ENCODE data around the gene ANKRD11. TPM values are rescaled to one million over a fixed set of nuclear protein-coding genes. Genes with fewer than 3 reads are reported as not detected.
"Not testable (repeated sequence)": the region's sequence is repeated elsewhere in the genome, so short reads cannot be mapped to it uniquely, and the experiment has no call there.

The ANKRD11 gene
- total RNA-seq, 2 experiments from 2014 or later = 184 to 235 TPM

DNA sequence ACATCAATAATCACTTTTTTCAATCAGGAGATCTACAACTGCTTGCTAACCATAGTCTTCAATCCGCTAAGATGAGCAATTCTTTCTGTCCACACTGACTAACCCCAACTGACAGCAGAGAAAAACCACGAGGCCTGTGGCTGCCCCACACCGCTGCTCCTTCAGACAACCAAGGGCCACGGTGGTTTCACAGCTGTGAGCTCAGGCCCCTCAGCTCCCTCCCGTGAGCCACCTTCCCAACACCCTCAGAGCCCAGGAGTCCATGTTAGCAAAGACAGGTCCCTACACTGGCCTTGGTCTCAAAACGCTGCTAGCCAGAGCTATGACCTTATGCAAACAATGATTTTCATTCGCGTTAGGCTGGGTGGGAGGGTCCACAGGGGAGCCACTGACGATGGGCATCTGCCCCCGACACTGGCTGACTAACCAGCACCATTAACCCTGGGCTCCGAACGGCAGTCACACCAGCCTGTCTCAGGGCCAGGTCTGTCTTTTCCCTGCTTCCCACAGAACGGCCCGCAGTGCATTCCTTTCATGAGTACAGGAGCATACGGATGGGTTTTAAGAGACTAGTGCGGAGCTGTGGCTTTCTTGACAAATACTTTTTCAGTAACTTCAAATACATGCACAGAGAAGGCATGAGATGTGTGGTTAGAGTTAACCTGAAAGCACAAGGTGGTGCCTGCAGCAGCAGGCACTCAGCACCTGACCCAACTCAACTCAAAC, 67.3 kb downstream of the ANKRD11 start:
- ATAC-seq = peak; percentile 79
- DNase-seq = peak; percentile 89
- Mint-ChIP-seq H3K27me3 (no peaks in the 10 kb centered on the region), H3K9me3 (ENCODE audit: low read depth) (no peaks in the 10 kb centered on the region), H3K36me3 (peaks cover 44% of the 10 kb centered on the region), H3K27ac (peak overlapping the region; percentile 84), H3K4me1 (peaks cover 78% of the 10 kb centered on the region), H3K4me3 (peak overlapping the region; percentile 46)
- CTCF ChIA-PET = interaction anchor here (1.0 to 1.6 kb wide), 6 partner anchors 9 to 86 kb away, joined by 3 to 4 read pairs (median 3); no protein-coding TSS in a partner anchor

DNA sequence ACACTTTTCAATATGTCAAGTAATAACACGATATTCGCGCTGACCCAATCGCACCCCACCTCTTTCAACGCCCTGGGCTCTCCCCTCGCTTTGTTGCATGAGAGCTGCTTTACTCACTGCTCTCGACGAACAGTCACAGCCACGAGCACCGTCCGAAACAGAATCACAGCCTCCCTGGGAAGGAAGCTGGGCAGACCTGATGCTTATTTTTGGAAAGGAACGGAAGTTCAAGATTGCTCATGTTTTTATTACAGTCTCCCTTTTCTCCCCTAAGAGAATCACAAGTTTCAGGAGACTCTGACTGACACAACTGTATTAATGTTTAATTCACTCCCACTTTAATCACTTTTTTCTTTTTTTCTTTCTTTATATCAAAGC, 67.8 kb downstream of the ANKRD11 start:
- CTCF ChIA-PET = interaction anchor here (1.0 to 1.6 kb wide), 5 partner anchors 10 to 65 kb away, joined by 3 to 4 read pairs (median 3); no protein-coding TSS in a partner anchor
- Mint-ChIP-seq H3K27me3 (no peaks in the 10 kb centered on the region), H3K36me3 (peaks cover 50% of the 10 kb centered on the region)

DNA sequence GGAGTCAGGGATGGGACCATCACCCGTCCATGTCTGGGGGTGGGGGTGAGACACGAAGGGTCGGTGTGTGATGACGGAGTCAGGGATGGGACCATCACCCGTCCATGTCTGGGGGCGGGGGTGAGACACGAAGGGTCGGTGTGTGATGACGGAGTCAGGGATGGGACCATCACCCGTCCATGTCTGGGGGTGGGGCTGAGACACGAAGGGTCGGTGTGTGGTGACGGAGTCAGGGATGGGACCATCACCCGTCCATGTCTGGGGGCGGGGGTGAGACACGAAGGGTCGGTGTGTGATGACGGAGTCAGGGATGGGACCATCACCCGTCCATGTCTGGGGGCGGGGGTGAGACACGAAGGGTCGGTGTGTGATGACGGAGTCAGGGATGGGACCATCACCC, 69.1 kb downstream of the ANKRD11 start:
- CTCF ChIA-PET = interaction anchor here (1.0 kb wide), 1 partner anchor 31 kb away, joined by 3 read pairs; no protein-coding TSS in a partner anchor
- H3K4me3 Mint-ChIP-seq; ATAC-seq; H3K27ac Mint-ChIP-seq; DNase-seq; H3K9me3 Mint-ChIP-seq (ENCODE audit: low read depth); H3K27me3 Mint-ChIP-seq: not testable (repeated sequence)
- Mint-ChIP-seq H3K36me3 (peaks cover 48% of the 10 kb centered on the region), H3K4me1 (peaks cover 79% of the 10 kb centered on the region)

More for the DNA sequence above, 67.8 kb downstream of the ANKRD11 start:
- peak; percentile 71 for DNase-seq
- H3K27ac Mint-ChIP-seq = peak overlapping the region; percentile 84
- peak; percentile 65 for ATAC-seq
- peak overlapping the region; percentile 46 for H3K4me3 Mint-ChIP-seq
- H3K9me3 Mint-ChIP-seq (ENCODE audit: low read depth) = no peaks in the 10 kb centered on the region
- peaks cover 83% of the 10 kb centered on the region for H3K4me1 Mint-ChIP-seq

DNA sequence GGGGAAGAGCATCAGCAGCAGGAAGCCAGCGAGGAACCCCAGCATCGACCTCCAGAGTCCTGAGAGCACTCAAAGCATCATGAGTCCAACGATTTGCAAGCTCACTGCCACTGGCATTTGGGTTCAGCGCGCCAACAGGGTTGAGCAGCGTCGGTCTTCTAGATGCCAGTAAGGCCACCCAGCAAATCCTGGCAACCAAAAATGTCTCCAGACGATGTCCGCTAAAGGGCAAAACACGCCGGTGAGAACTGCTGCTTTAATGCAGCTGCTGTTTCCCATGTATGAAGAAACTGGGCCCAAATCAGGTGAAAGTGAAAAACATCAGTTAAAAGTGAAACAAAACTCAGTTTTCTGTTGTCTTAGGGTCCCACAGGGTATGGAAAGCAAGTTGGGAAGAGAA, 70.2 kb downstream of the ANKRD11 start:
- Mint-ChIP-seq H3K4me1 (peaks cover 74% of the 10 kb centered on the region), H3K36me3 (peaks cover 46% of the 10 kb centered on the region), H3K27ac (no peak overlapping the region), H3K9me3 (ENCODE audit: low read depth) (no peaks in the 10 kb centered on the region), H3K27me3 (no peaks in the 10 kb centered on the region), H3K4me3 (no peak overlapping the region)
- DNase-seq = no peak
- CTCF ChIA-PET = interaction anchor here (1.0 to 1.5 kb wide), 2 partner anchors 17 to 30 kb away, joined by 3 read pairs; no protein-coding TSS in a partner anchor
- no peak for ATAC-seq

DNA sequence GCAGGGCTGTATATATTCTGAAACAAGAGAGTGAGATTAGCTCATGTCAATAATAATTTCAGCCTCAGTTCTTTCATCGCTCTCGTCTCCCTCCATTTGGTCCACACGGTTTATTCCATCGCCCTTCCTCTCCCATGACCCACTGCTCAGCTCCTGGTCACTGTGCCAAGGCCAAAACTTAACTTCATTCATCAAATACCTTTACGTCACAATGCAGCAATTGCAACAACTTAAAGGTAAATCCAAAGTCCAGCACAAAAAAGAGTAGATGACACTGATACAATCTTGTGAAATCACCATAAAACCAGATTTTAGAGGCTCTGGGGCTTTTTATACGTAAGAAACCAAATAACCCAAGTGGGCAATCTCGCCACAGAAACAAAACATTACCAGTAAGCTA, 72.0 kb downstream of the ANKRD11 start:
- ATAC-seq (no peak), DNase-seq (no peak)
- no peak overlapping the region for H3K4me3 Mint-ChIP-seq
- H3K36me3 Mint-ChIP-seq = peaks cover 36% of the 10 kb centered on the region
- no peak overlapping the region for H3K27ac Mint-ChIP-seq
- no peaks in the 10 kb centered on the region for H3K9me3 Mint-ChIP-seq (ENCODE audit: low read depth)
- peaks cover 69% of the 10 kb centered on the region for H3K4me1 Mint-ChIP-seq
- CTCF ChIA-PET = no interaction called here
- H3K27me3 Mint-ChIP-seq = no peaks in the 10 kb centered on the region

DNA sequence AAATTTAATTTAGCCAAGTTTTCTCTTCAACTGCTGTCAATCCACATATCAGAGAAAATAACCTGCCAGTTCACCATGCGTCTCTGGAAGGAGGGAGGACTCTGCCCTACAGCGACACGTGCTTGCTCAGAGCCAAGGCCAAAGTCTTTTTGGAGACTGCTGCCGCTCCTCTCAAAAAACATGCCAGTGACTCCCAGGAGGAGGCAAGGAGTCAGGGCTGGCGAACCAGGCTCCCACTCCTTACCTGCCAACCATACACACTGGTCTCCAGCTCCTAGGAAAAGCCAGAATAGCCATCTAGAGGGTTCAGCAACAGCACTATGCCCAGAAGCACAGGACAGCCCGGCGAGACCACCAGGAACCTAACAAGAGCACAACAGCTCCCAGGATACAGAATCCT, 73.0 kb downstream of the ANKRD11 start:
- CTCF ChIA-PET = no interaction called here
- DNase-seq = no peak
- no peak for ATAC-seq
- H3K9me3 Mint-ChIP-seq (ENCODE audit: low read depth) = no peaks in the 10 kb centered on the region
- H3K4me1 Mint-ChIP-seq = peaks cover 69% of the 10 kb centered on the region
- H3K27me3 Mint-ChIP-seq = no peaks in the 10 kb centered on the region
- H3K4me3 Mint-ChIP-seq = no peak overlapping the region
- H3K27ac Mint-ChIP-seq = no peak overlapping the region
- H3K36me3 Mint-ChIP-seq = peaks cover 35% of the 10 kb centered on the region

DNA sequence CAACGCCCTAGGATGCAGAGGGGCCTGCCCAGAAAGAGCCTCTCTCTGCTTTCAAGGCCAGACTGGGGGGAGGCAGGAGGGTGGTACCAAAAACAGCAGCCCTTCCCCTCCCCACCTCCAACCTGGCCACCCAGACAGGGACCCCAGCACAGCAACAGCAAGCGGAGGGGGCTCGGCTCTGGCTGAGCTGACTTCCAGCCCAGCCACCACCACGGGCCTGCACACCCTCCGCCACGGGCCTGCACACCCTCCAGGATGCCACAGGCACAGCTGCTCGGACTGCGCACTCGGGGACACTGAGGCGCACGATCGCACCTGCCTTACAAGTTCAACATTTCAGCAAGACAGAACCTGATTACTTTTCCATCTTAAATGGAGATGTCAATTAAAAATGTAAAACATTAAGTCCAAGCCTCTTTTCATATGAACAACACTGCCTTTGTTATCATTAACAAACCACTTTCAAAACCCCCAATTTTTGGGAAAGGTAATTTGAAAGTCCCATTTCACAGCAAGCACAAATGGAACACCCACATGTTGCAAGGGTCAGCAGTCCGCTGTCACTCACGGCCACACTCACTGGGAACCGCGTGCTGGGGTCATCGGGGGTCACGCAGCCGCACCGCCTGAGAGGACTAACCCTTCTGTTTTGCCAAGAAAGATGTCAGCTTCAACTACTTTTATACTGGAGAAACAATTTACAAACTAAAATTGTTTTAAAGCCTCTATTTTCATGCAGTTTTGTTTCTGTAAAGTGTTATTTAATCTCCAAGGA, 76.4 kb downstream of the ANKRD11 start:
- ATAC-seq (no peak), DNase-seq (no peak)
- CTCF ChIA-PET = no interaction called here
- Mint-ChIP-seq H3K36me3 (peaks cover 28% of the 10 kb centered on the region), H3K4me3 (no peak overlapping the region), H3K27me3 (no peaks in the 10 kb centered on the region), H3K9me3 (ENCODE audit: low read depth) (no peaks in the 10 kb centered on the region), H3K4me1 (peaks cover 71% of the 10 kb centered on the region), H3K27ac (peak overlapping the region; percentile 37)

DNA sequence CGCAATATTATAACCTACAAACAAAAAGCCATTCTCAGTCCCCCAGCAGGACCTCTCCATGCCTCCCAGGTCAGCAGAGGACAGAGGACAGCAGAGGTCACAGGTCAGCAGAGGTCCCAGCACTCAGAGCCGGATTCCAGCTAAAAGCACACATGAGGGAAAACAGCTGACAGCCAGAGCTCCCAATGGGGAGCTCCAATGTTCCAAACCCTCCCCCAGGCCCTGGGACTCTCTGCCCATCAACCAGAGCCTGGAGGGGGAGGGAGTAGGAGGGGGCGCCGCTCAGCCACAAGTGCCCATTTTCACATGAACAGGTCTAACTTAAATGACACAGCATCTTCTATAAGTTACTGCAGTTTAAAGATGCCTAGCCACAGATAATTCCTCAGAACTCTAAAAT, 77.5 kb downstream of the ANKRD11 start:
- Mint-ChIP-seq H3K4me1 (peaks cover 77% of the 10 kb centered on the region), H3K9me3 (ENCODE audit: low read depth) (no peaks in the 10 kb centered on the region), H3K36me3 (peaks cover 23% of the 10 kb centered on the region), H3K27me3 (no peaks in the 10 kb centered on the region), H3K4me3 (no peak overlapping the region), H3K27ac (peak overlapping the region; percentile 24)
- no peak for ATAC-seq
- CTCF ChIA-PET = no interaction called here
- DNase-seq = no peak

DNA sequence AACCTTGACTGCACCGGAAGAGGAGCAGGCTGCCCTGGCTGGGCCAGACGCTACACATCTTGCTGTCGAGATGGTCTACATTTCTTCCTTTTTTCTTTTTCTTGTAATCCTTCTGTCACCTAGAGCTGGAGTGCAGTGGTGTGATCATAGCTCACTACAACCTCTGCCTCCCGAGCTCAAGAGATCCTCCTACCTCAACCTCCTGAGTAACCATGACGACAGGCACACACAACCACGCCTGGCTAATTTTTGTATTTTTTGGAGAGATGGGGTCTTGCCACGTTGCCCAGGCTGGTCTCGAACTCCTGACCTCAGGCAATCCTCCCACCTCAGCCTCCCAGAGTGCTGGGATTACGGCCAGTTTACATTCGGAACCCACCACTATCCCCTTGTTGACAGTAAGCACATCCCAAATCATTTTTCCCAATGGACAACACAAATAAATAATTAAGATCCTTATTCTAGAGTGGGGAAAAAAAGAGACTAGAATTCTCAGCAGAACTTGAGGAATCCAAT, 79.0 kb downstream of the ANKRD11 start:
- Mint-ChIP-seq H3K27ac (peak overlapping the region; percentile 83), H3K9me3 (ENCODE audit: low read depth) (no peaks in the 10 kb centered on the region), H3K36me3 (peaks cover 13% of the 10 kb centered on the region), H3K27me3 (no peaks in the 10 kb centered on the region), H3K4me1 (peaks cover 82% of the 10 kb centered on the region), H3K4me3 (peak overlapping the region; percentile 7)
- peak; percentile 2 for ATAC-seq
- no peak for DNase-seq
- CTCF ChIA-PET = interaction anchor here (1.4 kb wide), 1 partner anchor 51 kb away, joined by 3 read pairs; no protein-coding TSS in a partner anchor

DNA sequence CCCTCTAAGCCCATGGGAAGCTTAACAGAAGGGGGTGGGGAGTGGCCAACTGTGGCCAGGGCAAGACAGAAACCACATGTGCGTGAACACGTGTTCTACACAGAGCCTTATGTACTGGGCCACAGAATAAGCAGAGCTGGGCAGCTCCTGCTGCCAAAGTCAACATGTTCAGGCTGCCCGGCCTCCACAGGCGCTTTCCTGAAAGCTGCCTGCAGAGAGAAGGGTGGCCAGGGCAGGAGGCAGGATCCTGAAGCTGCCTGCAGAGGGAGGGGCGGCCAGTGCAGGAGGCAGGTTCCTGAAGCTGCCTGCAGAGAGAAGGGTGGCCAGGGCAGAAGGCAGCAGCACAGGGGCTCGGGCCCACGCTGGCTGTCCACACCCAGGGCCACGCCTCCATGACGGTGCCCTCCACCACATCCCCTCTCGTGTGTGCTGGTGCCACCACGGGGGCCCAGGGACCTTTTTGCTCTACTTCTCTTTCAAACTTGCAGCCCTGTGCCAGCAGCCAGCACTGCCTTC, 79.5 kb downstream of the ANKRD11 start:
- H3K9me3 Mint-ChIP-seq (ENCODE audit: low read depth) = no peaks in the 10 kb centered on the region
- H3K27me3 Mint-ChIP-seq = no peaks in the 10 kb centered on the region
- DNase-seq (no peak), ATAC-seq (peak; percentile 24)
- peak overlapping the region; percentile 7 for H3K4me3 Mint-ChIP-seq
- peak overlapping the region; percentile 83 for H3K27ac Mint-ChIP-seq
- H3K4me1 Mint-ChIP-seq = peaks cover 82% of the 10 kb centered on the region
- H3K36me3 Mint-ChIP-seq = peaks cover 10% of the 10 kb centered on the region
- CTCF ChIA-PET = interaction anchor here (1.4 to 1.6 kb wide), 2 partner anchors 50 to 68 kb away, joined by 3 to 4 read pairs; no protein-coding TSS in a partner anchor

DNA sequence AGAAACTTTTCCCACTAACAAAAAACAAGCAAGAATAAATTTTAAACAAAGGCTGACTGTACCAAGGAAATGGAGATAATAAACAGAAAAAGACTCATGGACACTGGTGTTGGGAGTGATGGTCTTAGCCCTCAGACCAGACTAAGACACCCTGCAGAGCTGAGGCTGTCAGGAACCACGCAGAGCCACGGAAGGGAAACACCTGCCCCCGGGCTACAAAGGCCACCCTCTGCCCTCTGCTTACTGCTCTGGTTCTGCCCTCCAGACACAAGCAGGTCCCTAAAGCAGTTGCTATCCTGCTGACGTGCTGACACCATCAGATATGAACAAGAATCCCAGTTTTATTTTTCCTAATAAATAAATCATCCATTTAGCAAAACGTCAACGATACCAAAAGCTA, 80.0 kb downstream of the ANKRD11 start:
- Mint-ChIP-seq H3K4me3 (no peak overlapping the region), H3K4me1 (peaks cover 85% of the 10 kb centered on the region), H3K27ac (peak overlapping the region; percentile 83), H3K36me3 (peaks cover 9% of the 10 kb centered on the region), H3K27me3 (no peaks in the 10 kb centered on the region), H3K9me3 (ENCODE audit: low read depth) (no peaks in the 10 kb centered on the region)
- CTCF ChIA-PET = interaction anchor here (1.4 to 1.6 kb wide), 2 partner anchors 50 to 67 kb away, joined by 3 to 4 read pairs; no protein-coding TSS in a partner anchor
- no peak for DNase-seq
- no peak for ATAC-seq

DNA sequence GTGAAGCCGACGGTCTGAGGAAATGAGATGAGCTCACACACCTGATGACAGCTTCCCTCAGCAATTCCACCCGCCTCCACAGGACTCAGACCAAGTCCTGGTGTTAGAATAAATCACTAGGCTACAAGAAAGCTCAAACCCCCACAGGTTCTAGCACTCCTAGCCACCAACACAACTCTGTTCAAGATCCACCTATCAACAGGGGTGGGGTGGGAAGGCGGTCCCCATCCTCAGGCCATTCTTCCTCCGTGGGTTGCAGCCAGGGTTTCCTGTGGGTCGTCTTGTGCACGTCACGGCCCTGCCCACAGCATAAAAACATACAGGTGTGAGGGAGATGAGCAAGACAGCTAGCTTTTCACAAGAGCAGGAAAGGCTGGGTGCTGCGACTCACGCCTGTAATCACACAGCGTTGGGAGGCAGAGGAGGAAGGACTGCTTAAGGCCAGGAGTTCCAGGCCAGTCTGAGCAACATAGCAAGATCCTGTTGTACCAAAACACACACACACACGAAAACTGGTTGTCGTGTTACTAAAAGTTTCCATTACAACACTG, 81.1 kb downstream of the ANKRD11 start:
- Mint-ChIP-seq H3K4me3 (peak overlapping the region; percentile 6), H3K9me3 (ENCODE audit: low read depth) (no peaks in the 10 kb centered on the region), H3K36me3 (peaks cover 8% of the 10 kb centered on the region), H3K27me3 (no peaks in the 10 kb centered on the region), H3K27ac (peak overlapping the region; percentile 89), H3K4me1 (peaks cover 88% of the 10 kb centered on the region)
- ATAC-seq (peak; percentile 64), DNase-seq (peak; percentile 81)
- CTCF ChIA-PET = interaction anchor here (1.0 to 1.6 kb wide), 3 partner anchors 13 to 75 kb away, joined by 3 to 4 read pairs (median 3); no protein-coding TSS in a partner anchor

DNA sequence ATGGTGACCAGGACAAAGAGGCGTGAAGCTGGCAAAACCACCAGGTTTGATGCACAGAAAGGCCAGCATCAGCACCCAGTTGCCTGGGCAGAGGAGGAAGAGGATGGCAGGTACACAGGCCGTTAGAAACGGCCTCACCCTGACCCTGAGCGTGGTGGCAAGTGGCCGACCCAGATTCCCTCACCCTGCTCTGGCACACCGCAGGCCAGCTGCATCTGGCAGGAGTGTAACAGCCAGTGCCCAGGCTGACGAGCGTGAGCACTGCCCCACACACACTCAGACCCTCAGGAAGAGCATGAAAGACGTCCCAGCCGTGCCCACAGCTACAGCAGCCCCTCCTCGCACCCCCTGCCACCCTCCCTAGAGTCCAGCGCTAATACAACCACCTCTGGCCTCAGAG, 82.0 kb downstream of the ANKRD11 start:
- H3K4me1 Mint-ChIP-seq = peaks cover 90% of the 10 kb centered on the region
- no peaks in the 10 kb centered on the region for H3K27me3 Mint-ChIP-seq
- ATAC-seq (no peak), DNase-seq (no peak)
- peaks cover 5% of the 10 kb centered on the region for H3K36me3 Mint-ChIP-seq
- H3K4me3 Mint-ChIP-seq = no peak overlapping the region
- CTCF ChIA-PET = interaction anchor here (1.0 to 1.3 kb wide), 3 partner anchors 14 to 80 kb away, joined by 3 to 4 read pairs (median 3); no protein-coding TSS in a partner anchor
- peak overlapping the region; percentile 89 for H3K27ac Mint-ChIP-seq
- no peaks in the 10 kb centered on the region for H3K9me3 Mint-ChIP-seq (ENCODE audit: low read depth)
